Vagina (tissue), 2 donors: ENCODE data around the gene MAPRE3.

Experiments used
- CTCF ChIP-seq, 3 experiments: fragments of 450-650 bp in 2 of 3; fragments of 200-600 bp in 1 of 3; sonication (generic) in 1 of 3; IDR thresholded peaks; one replicate each; pipeline ENCODE4 v1.5.1; 2017 to 2019; ENCODE audit warnings: antibody characterized with exemption in 3 of 3, mild to moderate bottlenecking in 2 of 3, moderate library complexity in 2 of 3
- POLR2A ChIP-seq, 2 donors: fragments of 450-650 bp; IDR thresholded peaks; one replicate each; pipeline ENCODE4 v1.6.1; 2017; ENCODE audit warnings: antibody characterized with exemption in 2 of 2, mild to moderate bottlenecking in 2 of 2, moderate library complexity in 2 of 2
- POLR2AphosphoS5 ChIP-seq, 2 donors: sonication (generic); formaldehyde crosslinking; IDR thresholded peaks; one replicate each; pipeline ENCODE4 v1.9.0; 2017; ENCODE audit warnings: antibody characterized with exemption in 2 of 2, mild to moderate bottlenecking in 2 of 2, low read depth in 1 of 2; ENCODE audit not compliant: insufficient read depth in 1 of 2

DNA sequence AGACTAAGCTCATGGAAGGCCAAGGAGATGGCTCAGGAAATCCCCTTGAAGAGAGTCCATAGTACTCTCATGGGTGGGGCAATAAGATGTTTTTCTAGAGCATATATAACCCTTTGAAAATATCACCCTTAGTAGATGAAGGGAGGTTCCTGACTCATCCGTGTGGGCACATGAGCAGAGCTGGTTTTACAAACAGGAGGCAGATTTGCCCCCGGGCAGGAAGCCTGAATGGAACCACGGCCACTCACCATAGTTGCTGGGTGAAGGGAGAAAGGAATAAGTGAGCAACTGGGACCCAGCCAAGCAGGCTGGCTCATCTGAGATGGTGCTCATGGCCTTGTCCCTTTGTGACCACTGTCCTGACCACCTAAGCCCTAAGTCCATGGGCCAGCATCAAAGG lies 29.0 kb upstream of the MAPRE3 start:
- TF ChIP-seq POLR2A (IDR thresholded peaks at IDR 0.05) (no peak), CTCF (IDR thresholded peaks at IDR 0.05) (no peak), POLR2AphosphoS5 (IDR thresholded peaks at IDR 0.05; ENCODE audit: insufficient read depth in 1 of 2, low read depth in 1 of 2) (no peak)
